Tibial artery (tissue), 4 donors: ENCODE measurements around the gene ITIH5.

ENCODE experiments used
- DNase-seq, 2 donors: peaks; one replicate each; pipeline ENCODE4 v3.0.0-alpha.2; 2019
- H3K27ac ChIP-seq, 2 donors: fragments of 200-600 bp; sonication (generic) in 1 of 2; 1 replicate in 1 of 2; 2 replicates in 1 of 2; pipeline ENCODE4 v1.5.1; 2018 to 2019; ENCODE audit warnings: mild to moderate bottlenecking in 1 of 2
- H3K27me3 ChIP-seq, 2 donors: fragments of 200-600 bp; sonication (generic) in 1 of 2; one replicate each; pipeline versions ENCODE4 v1.5.1 to v1.6.0; 2016 to 2019
- H3K36me3 ChIP-seq, 3 donors: fragments of 200-600 bp; sonication (generic) in 2 of 3; one replicate each; pipeline ENCODE4 v1.5.1; 2016 to 2019; ENCODE audit warnings: mild to moderate bottlenecking in 2 of 3
- H3K4me1 ChIP-seq, 4 donors: fragments of 200-600 bp; sonication (generic) in 2 of 4; 1 replicate in 3 of 4; 2 replicates in 1 of 4; pipeline ENCODE4 v1.5.1; 2016 to 2019
- H3K4me3 ChIP-seq, 2 donors: fragments of 200-600 bp; sonication (generic) in 1 of 2; 1 replicate in 1 of 2; 2 replicates in 1 of 2; pipeline ENCODE4 v1.5.1; 2018 to 2019; ENCODE audit warnings: mild to moderate bottlenecking in 2 of 2
- H3K9me3 ChIP-seq, 3 donors: fragments of 200-600 bp; sonication (generic) in 1 of 3; one replicate each; pipeline ENCODE4 v1.5.1; 2016 to 2019
- CTCF ChIP-seq, 2 experiments: fragments of 200-600 bp in 1 of 2; fragments of 450-650 bp in 1 of 2; IDR thresholded peaks; one replicate each; pipeline ENCODE4 v1.5.1; 2017 to 2019; ENCODE audit warnings: antibody characterized with exemption in 2 of 2, mild to moderate bottlenecking in 1 of 2, moderate library complexity in 1 of 2
- intact Hi-C: fragments of 100-400 bp; cut with DNase I; formaldehyde crosslinking; loops from one replicate; pipeline ENCODE4 v1.15.0; 2023; ENCODE audit warnings: low total_unique reads

The ITIH5 gene

GRCh38 chr10:7577579-7577978 is 89.2 kb downstream of the ITIH5 start:
- Histone ChIP-seq H3K27me3 (no peaks in the 10 kb centered on the region), H3K36me3 (peaks cover 27 to 54% (median 30%) of the 10 kb centered on the region in 3 donors), H3K4me1 (no peaks in the 10 kb centered on the region), H3K27ac (no peak overlapping the region), H3K4me3 (no peak overlapping the region), H3K9me3 (no peaks in the 10 kb centered on the region)
- intact Hi-C loops = no loop called here
- DNase-seq = no peak
- TF ChIP-seq CTCF (IDR thresholded peaks at IDR 0.05) = no peak

GRCh38 chr10:7577176-7577575 is 89.6 kb downstream of the ITIH5 start:
- Histone ChIP-seq H3K27ac (no peak overlapping the region), H3K4me1 (no peaks in the 10 kb centered on the region), H3K9me3 (no peaks in the 10 kb centered on the region), H3K4me3 (no peak overlapping the region), H3K36me3 (peaks cover 27 to 54% (median 30%) of the 10 kb centered on the region in 3 donors), H3K27me3 (no peaks in the 10 kb centered on the region)
- TF ChIP-seq CTCF (IDR thresholded peaks at IDR 0.05) = no peak
- DNase-seq = no peak
- intact Hi-C loops = no loop called here

GRCh38 chr10:7576340-7576739 is 90.4 kb downstream of the ITIH5 start:
- peaks cover 27 to 54% (median 39%) of the 10 kb centered on the region in 3 donors for H3K36me3 ChIP-seq
- H3K27me3 ChIP-seq = no peaks in the 10 kb centered on the region
- TF ChIP-seq CTCF (IDR thresholded peaks at IDR 0.05) = no peak
- intact Hi-C loops = no loop called here
- DNase-seq = no peak
- no peak overlapping the region for H3K4me3 ChIP-seq
- no peak overlapping the region for H3K27ac ChIP-seq
- H3K4me1 ChIP-seq = no peaks in the 10 kb centered on the region
- H3K9me3 ChIP-seq = no peaks in the 10 kb centered on the region

GRCh38 chr10:7572391-7572790 is 94.4 kb downstream of the ITIH5 start:
- H3K27ac ChIP-seq = peak overlapping the region in 1 of 2 donors; percentile 12
- TF ChIP-seq CTCF (IDR thresholded peaks at IDR 0.05) = no peak
- H3K27me3 ChIP-seq = no peaks in the 10 kb centered on the region
- intact Hi-C loops = no loop called here
- H3K36me3 ChIP-seq = peaks cover 16 to 49% (median 44%) of the 10 kb centered on the region in 3 donors
- DNase-seq = peak in 1 of 2 donors; percentile 51
- H3K4me3 ChIP-seq = no peak overlapping the region
- H3K4me1 ChIP-seq = no peaks in the 10 kb centered on the region
- H3K9me3 ChIP-seq = no peaks in the 10 kb centered on the region

- no peak for DNase-seq
- Histone ChIP-seq H3K4me1 (no peaks in the 10 kb centered on the region), H3K36me3 (peaks cover 12 to 45% (median 40%) of the 10 kb centered on the region in 3 donors), H3K27ac (peak overlapping the region in 1 of 2 donors; percentile 12), H3K4me3 (no peak overlapping the region), H3K9me3 (no peaks in the 10 kb centered on the region), H3K27me3 (no peaks in the 10 kb centered on the region)
- intact Hi-C loops = no loop called here
- no peak for TF ChIP-seq CTCF (IDR thresholded peaks at IDR 0.05)
These were observed 94.8 kb downstream of the ITIH5 start for GRCh38 chr10:7571981-7572380.
